COLO668 (cell line): Measurements from ENCODE around the gene CDH13.

ENCODE experiments used
- DNase-seq: peaks from one replicate; lab custom pipeline; 2025; ENCODE audit not compliant: unreplicated experiment; lab: John Stamatoyannopoulos, UW

The CDH13 gene

DNA sequence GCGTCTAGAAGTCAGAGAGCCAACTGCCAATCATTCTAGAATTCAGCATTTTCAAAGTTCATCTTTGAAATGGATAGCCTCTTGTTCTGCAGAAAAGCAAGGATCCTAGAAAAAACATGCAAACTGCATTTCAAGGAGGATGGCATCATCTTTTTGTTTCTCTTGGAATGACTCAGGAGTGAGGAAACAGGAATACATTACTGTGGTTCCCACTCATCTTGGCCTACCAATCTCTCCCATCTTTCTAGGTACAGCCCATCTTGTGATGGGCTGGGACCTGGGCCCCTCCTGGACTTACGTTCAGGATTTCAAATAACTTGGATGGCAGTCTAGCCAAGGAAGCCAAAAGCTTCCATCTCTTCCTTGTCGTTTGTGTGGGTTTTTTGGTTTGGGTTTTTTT is 363.4 kb downstream of the CDH13 start:
- no peak for DNase-seq

DNA sequence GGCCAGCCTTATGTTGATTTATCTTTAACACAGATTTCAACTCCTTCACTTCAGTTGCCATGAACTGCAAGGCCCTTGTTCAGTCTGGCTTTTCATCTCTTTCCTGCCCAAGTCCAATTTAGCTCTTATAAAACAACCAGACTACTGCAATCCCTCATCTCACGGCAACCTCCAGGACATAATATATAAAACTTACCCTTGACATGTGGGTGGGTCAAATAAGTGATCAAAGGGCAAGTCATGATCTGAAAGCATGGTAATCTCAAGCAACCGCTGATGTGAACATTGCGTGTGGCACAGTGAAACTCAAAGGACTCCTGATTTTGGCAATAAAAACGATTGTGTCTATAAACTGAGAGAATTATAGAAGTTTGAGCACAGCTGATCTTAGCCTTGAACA is 364.6 kb downstream of the CDH13 start:
- DNase-seq: no peak

DNA sequence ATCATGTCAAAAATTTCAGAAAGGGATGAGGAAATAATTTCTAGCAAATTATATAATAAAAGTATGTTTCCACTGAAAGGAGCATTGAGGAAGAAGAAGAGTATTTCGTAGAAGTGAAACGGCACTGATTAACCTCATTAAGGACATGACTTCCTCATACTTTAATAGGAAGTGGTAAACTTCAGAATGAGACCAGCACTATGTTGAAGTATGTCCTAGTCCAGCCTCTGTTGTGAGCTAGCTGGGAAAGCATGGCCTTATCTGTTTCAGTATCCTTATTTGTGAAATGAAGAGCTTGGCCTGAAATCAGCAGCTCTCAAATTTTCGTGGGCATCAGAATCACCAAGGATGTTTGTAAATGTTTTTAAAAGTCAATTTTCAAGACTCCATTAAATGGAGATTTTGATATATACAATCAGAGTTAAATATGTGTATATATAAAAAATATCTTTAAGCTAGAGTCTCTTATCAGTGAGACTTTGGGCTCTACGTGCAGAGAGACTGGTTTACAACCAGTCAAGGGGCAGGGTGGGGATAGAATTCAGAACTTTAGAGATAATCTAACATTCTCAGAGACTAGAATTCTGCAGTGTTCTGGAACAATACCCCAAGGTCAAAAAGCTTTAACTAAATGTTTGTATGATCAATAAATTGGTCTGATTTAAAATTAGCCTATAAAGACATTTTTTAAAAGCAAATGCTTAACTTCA is 365.4 kb downstream of the CDH13 start:
- no peak for DNase-seq

DNA sequence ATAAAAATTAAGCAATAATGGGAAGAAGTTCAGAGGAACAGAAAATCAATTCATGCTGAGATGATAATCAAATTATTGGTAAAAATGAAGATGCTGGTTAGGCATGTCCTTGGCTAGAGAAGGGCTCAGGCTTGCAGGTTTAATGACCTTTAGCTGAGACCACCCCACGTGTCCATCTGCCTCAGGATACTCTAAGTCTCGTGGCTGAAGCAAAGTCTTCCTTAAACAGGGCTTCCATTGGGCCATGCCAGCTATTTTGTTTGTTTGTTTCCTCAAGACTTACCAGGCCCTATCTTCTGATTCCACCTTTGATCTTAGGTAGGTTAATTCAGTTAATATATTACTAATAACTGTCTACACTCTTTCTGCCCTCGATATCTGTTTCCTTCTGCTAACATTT is 366.0 kb downstream of the CDH13 start:
- DNase-seq: no peak

DNA sequence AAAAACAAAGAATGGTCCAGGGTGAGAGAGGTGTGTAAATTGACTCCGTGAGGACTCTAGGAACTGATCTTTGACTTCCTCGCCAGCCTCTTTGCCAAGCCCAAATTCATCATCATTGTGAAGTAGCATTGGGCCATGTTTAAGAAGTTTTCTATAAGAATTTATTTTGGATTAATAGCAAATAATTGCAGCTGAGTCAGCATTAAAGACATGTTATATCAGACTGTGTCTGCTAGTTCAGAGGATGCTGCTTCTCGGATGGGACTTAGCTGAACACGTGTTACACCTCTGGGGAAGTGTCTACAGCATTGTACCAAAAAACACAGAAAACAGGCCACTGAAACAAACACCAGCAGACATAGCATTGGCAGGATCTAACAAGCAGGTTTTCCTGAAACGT is 366.6 kb downstream of the CDH13 start:
- no peak for DNase-seq

DNA sequence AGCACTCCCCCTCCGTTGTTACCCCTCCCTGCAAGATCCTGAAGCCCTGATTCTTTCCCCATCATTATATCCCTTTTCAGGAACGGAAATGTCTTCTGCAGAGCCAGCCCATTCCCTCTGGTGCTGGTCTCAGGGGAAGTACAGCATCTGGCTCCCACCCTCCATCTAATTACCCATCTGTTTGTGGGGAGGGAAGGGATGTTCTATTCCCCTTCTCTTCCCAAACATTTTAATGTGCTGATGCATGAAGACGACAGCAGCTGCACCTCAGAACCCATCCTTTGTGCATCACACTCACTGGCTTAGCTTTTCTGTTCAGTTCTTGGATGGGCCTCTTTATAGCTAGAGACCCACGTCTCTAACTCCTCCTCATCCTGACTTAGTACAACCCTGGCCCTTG is 367.2 kb downstream of the CDH13 start:
- DNase-seq: no peak

DNA sequence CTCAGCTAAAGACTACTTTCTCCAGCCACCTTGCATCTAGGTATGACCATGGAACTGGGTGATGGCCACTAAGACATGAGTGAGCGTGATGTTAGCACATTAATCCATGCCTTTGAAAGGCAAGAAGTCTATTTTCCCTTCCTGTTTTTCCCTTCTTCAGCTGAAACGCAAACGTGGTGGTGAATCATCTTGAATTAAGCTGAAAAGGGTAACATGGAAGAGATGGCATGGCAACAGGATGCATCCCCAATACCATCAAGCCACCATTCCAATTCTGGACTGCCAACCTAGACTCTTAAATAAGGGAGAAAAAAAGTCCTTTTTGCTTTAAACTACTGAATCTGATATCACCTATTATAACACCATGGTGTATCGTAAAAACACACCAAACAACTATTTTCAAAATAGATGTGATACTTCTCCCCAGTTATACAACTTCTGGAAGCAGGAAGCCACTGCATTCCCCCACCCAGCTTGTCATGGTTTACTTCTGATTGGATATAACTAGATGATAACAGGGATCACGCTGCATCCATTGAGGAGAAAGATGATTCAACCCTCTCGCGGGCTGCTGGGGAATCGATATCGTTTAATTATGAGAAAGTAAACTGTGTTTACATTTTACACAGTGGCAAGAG is 368.6 kb downstream of the CDH13 start:
- peak; percentile 58 for DNase-seq

DNA sequence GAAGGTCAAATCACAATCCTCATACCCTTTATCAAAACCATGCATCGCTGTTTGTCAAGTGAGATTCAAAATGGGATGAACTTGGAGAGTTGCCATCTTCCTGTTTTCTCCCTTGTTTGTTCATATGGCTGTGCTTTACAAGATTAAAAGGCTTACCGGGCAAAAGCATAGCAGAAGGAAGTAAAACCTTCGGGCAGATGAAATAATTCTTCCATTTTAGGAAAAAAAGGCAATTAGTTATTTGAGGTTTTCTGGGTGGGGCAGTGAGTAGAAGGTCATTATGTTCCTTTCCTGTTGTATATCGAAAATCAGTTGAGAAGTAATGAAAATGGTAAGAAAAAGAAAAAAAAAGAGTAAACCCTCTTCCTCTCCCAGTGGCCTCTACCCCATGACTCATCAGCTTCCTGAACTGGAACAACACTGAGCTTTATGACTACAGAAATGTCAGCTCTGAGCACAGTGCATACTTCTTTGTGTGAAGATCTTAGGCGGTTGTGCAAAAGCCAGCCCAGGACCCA is 369.2 kb downstream of the CDH13 start:
- peak; percentile 38 for DNase-seq

DNA sequence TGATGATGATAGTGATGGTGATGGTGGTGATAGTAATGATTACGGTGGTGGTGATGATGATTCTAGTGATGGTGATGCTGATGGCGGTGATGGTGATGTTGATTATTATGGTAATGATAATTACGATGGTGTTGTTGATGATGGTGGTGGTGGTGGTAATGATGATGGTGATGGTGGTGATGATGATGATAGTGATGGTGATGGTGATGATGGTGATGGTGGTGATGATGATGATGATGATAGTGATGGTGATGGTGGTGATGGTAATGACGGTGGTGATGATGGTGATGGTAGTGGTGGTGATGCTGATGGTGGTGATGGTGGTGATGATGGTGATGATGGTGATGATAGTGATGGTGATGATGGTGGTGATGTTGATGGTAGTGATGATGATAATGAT is 370.0 kb downstream of the CDH13 start:
- DNase-seq: no peak

DNA sequence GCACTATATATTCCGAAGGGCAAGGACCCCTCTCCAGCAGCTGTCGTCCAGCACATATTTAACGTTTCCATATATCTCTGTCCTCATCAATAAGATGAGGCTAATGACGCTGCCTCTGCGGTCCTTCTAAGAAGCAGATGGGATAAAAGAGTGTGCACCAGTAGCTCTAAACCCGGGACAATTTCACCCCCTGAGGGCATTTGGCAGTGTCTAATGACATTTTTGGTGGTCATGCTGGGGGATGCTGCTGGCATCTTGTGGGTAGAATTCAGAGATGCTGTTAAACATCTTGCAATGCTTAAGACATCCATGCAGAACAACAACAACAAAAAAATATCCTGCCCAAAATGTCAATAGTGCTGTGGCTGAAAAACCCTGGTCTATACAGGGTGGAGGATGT is 372.9 kb downstream of the CDH13 start:
- DNase-seq: no peak

DNA sequence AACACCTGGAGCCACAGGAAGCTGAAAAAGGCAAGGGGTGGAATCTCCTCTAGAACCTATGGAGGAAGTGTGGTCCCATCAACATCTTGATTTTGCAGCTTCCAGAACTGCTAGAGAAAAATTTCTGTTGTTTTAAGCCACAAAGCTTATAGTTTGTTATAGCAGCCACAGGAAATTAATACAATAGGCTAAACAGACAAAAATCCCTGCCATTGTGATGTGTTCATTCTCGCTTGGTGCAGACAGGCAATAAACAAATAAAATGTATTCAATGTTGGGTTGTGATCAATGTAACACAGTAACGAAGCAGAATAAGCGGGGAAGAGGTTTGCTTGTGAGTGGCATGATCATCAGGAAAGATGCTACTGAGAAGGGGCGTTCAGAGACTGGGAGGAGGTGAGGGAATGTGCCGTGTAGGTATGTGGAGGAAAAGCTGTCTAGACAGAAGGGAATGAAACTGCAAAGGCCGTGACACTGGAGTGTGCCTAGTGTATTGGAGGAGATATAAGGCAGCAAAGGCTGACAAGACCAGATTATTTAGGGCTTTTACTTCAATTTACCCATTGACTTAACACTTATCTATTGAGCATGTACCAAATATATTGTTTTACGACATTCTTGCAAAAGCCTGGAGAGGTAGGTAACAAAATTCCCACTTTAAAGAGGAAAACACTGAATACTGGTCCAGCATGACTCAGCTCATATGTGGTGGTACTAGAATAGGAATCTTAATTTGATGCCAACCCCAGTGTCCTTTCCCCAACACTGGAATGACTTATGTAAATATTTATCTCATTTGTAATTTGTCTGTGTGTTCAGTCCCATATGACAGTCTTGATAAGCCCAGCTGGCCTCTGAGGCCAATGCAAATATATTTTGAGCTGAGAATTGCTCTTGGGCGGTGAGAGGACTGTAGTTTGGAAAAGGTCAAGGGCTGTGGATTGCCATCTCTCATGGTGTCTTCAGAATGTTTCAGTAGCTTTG is 375.9 kb downstream of the CDH13 start:
- peak; percentile 60 for DNase-seq

DNA sequence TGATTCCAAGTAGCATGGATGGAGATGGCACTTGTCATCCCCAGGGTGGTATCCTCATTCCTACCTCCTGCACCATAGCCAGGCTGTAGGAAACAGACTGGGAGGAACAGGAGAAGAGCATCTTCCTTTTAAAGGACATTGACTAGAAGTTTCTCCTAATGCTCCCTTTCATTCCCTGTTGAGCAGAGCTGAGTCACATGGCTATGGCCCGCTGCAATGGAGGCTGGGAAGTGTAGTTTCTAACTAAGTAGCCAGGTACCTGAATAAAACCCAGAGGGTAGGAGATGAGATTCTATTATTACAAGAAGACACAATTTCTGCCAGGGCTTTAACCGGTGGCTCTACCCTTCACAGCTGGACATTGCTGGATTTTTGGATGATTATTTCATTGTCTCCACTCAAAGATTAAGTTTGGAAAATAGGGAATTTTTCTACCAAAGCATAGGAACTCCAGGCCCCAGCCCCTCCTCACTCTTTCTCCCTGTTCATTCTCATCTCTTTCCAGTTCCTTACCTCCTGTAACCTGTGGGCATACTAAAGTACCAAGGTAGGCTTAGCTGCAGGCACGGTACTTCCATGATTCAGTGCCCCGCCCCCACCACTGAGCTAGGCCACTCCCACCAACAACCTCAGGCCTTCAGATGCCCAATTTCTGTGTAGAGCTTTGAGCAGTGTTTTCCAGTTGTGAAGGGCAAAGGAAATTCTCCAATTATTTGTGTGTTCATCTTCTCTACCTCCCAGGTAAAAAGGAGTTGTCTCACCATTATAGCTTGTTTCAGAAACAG is 378.3 kb downstream of the CDH13 start:
- no peak for DNase-seq

DNA sequence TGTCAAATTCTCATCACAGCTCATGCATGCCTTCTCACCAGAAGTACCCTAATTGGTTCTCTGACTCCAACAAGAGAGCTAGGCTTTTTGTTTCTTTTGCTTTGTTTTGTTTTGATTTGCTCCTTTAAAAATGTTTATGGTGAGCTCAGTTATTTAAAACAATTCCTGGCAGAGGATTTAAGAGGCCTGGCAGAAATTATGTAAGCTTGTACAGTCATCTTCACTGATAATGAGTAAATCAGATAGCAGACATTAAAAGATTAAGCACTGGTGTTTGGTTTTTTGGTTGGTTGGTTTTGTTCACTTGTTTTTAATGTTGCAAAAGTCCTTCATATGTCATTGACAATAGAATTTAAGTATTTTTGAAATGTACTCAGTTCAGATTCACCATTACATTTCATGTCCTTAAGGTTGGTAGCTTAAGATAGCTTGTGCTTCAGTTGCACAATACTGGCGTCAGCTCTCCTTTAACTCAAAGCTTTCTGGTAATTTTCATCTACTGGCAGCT is 378.9 kb downstream of the CDH13 start:
- no peak for DNase-seq

DNA sequence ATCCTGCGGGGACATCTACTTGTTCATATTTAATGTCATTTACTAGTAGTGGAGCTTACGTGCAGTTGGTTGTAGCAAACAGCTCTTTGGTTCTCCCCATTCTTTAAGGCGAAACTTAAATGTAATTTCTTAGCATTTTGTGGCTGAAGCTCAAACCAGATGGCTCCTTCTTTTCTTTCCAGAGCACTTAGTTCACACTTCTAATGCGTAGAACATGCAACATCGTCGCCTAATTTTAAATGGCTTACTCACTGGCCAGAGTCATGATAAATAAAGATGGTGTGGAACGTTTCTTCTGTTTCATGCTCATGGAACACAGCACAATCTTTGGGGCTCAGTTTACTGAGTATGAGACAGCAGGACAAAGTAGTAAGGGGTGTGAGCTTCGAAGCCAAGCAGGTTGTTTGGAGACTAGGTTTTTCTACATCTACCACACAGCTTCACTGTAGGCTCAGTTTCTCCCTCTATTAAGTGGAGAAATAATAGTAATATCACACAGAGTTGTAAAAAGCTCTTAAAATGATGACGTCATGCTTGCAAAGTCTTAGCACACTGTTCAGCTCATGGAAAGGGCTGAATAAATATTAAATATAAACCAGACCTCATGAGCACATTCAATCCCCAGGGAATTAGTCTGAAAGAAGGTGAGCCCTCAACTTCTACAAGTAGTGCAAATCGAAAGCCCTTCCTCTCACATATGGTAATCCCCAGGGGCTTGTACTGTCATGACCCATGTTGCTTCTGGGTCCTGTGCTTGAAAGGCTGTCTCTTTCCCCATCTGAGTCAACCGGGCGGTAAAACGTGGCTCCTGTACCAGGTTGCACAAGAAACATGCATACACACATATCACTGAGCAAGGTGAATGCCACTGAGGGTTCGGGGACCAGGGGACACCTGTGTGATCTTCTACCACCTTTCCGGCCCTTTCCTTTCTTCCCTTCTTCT is 384.3 kb downstream of the CDH13 start:
- no peak for DNase-seq

DNA sequence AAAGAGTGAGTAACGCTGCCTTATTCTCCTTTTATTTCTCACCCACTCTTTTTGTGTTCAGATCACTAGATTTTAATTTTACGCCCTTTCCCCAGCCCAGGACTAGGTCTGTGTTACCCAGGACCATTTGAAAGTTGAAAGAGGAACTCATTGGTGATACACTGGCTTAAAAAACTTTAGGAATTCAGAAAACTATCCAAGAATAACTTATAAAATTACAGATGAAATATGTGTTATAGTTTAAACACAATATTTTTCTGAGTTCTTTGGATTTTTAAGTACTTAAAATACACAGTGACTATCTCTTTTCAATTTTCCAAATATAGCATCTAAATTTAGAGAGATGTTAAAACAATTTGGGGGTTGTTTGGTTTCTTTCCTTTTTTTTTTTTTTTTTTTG is 385.2 kb downstream of the CDH13 start:
- no peak for DNase-seq

DNA sequence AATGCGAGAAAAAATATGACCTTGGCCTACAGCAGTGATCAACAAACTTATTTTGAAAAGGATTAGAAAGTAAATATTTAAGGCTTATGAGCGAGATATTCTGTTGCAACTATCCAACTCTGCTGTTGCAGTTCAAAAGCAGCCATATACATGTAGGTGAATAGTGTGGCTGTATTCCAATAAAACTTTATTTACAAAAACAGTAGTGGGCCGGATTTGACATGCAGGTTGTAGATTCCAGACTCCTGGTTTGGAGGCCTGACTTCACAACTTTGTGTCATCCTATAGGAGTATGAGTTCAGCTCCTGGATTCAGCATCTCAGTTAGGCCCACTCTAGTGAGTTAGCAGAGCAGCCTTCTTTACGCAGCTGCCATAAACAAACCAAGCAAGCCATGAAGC is 386.3 kb downstream of the CDH13 start:
- no peak for DNase-seq

DNA sequence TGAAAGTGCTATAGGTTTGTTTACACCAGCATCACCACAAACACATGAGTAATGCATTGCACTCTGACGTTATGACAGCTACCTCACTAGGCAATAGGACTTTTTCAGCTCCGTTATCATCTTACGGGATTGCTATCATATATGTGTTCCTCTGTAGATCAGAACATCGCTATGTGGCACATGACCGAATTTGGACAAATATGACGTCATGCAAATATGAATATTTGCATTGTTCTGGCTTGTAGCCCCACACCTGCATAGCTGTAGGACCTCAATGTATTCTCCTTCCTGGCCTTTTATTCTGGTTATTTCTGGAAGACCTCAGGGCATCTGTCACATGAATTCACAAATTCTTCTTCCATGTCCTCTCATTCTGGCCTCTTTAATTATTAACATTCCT is 393.2 kb downstream of the CDH13 start:
- DNase-seq: no peak

DNA sequence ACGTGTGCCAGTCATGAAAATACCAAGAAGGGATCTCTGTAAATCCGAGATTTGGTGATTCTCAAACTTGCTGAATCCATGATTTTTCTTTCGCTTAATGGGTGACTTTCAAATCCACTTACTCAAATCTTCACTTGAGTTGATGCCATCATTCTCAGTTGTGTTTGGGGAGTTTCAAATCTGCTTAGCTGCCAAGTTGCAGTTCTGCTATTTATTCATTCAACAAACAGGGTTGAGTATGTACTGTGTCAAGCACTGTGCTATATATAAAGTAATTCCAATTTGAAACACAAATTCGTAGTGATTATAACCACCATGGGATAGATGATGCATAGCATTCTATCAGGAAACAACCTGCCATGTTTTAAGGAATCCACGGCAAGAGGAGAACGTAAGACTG is 394.3 kb downstream of the CDH13 start:
- DNase-seq: no peak

DNA sequence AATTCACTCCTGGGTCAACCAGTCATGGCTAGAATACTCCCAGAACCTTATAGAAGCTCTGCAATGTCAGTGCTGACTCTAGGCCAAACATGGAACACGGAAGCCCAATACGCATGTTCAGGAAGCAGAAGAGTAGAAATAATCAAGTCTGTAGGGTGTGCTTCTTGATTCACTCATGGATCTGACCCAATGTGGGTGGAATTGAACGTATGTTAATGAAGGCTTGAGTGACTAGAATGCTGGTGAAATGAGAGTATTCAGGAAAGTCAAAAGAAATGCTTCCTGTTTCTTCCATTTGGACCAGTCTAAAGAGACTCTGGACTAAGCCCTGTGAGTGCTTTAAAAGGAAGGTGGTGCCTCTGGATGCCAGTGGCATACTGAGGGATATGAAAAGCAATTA is 395.0 kb downstream of the CDH13 start:
- DNase-seq: no peak

DNA sequence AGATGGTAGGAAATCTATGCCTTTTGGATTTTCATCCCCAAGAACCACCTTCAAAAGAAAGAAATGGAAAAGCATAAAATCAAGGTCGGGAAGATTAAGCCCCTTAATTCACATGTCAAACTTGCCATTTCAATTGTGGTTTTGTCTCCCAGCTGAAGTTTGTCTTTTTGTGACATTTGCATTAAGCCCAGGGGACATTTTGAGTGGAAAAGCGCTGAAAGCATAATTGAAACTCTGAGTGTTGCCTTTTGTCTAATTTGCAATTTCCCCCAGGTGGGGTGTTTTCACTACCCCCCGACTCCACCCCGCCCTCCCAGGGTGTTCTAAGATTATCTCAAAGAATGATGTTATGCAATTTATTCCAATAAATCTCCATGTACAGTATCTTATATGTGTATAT is 396.2 kb downstream of the CDH13 start:
- DNase-seq: no peak
